ENCODE measurements around the gene SERP2. TPM values are rescaled to one million over a fixed set of nuclear protein-coding genes. Genes with fewer than 3 reads are reported as not detected.

SERP2 gene
- total and polyA plus RNA-seq, 2 donors from 2014 or later = 9.7 to 11.0 TPM

- no peaks in the 10 kb centered on the region for H3K27me3 ChIP-seq (ENCODE audit: control insufficient read depth, insufficient read depth, low read length)
- H3K36me3 ChIP-seq (ENCODE audit: control insufficient read depth in 2 of 3, insufficient read depth in 3 of 3, low read length in 3 of 3) = peaks cover 8 to 17% (median 9%) of the 10 kb centered on the region in 3 donors
- no peak overlapping the region for H3K27ac ChIP-seq (ENCODE audit: low read depth in 2 of 2, low read length in 2 of 2)
- TF ChIP-seq, protein P1, sequence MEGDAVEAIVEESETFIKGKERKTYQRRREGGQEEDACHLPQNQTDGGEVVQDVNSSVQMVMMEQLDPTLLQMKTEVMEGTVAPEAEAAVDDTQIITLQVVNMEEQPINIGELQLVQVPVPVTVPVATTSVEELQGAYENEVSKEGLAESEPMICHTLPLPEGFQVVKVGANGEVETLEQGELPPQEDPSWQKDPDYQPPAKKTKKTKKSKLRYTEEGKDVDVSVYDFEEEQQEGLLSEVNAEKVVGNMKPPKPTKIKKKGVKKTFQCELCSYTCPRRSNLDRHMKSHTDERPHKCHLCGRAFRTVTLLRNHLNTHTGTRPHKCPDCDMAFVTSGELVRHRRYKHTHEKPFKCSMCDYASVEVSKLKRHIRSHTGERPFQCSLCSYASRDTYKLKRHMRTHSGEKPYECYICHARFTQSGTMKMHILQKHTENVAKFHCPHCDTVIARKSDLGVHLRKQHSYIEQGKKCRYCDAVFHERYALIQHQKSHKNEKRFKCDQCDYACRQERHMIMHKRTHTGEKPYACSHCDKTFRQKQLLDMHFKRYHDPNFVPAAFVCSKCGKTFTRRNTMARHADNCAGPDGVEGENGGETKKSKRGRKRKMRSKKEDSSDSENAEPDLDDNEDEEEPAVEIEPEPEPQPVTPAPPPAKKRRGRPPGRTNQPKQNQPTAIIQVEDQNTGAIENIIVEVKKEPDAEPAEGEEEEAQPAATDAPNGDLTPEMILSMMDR (IDR thresholded peaks at IDR 0.05; ENCODE audit: borderline replicate concordance, extremely low read depth, insufficient read depth) = no peak
- FAIRE-seq = no peak
- H3K4me1 ChIP-seq (ENCODE audit: control insufficient read depth in 2 of 3, insufficient read depth in 2 of 3, low read depth in 1 of 3, low read length in 3 of 3) = peaks cover 8 to 19% (median 12%) of the 10 kb centered on the region in 3 donors
- no peak overlapping the region for H3K4me3 ChIP-seq (ENCODE audit: low read length in 3 of 3)
- no peak overlapping the region for H3K9ac ChIP-seq (ENCODE audit: low read length in 3 of 3)
- H3K9me3 ChIP-seq (ENCODE audit: control insufficient read depth in 2 of 3, insufficient read depth in 1 of 3, low read length in 3 of 3) = no peaks in the 10 kb centered on the region
- DNase-seq = no peak
- intact Hi-C loops (cut with DNase I) = no loop called here
These were observed 64.6 kb downstream of the SERP2 start for GRCh38 chr13:44438234-44438579.

DNA sequence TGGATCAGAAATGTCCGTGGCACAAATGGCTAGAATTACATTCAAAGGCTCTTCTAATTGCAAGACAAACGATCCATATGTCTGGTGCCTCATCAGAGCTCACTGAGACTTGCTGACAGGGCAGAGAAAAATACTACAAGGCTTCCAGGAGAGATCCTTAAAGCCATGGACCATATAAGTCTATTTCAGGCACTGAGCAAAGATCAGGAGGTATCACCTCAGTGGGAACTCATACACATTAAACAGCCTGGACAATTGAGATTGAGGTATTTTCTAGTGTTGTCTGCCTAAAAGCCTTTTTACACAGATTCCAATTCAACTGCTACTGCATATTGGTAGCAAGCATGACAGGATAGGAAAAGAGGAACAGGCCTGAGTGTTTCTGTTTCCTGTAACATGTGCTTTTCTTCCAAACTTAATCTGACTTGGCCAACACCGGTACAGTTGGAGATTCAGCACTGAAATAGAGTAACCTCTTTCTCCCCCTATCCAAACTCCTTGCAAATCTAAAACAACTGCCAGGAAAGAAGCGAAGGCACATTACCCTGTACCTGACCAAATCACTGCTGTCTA is 65.9 kb downstream of the SERP2 start:
- intact Hi-C loops (cut with DNase I) = loop anchor here (10.0 kb wide), 1 partner anchor 395 kb away; no protein-coding TSS in a partner anchor
- Histone ChIP-seq H3K4me3 (ENCODE audit: low read length in 3 of 3) (no peak overlapping the region), H3K27me3 (ENCODE audit: control insufficient read depth, insufficient read depth, low read length) (no peaks in the 10 kb centered on the region), H3K36me3 (ENCODE audit: control insufficient read depth in 2 of 3, insufficient read depth in 3 of 3, low read length in 3 of 3) (peaks cover 0 to 4% (median 0%) of the 10 kb centered on the region in 3 donors), H3K27ac (ENCODE audit: low read depth in 2 of 2, low read length in 2 of 2) (no peak overlapping the region), H3K9ac (ENCODE audit: low read length in 3 of 3) (peak overlapping the region in 1 of 3 donors; percentile 17), H3K9me3 (ENCODE audit: control insufficient read depth in 2 of 3, insufficient read depth in 1 of 3, low read length in 3 of 3) (no peaks in the 10 kb centered on the region), H3K4me1 (ENCODE audit: control insufficient read depth in 2 of 3, insufficient read depth in 2 of 3, low read depth in 1 of 3, low read length in 3 of 3) (peaks cover under 1 to 9% (median 6%) of the 10 kb centered on the region in 3 donors)
- DNase-seq (no peak), FAIRE-seq (no peak)
- TF ChIP-seq, protein P1 (IDR thresholded peaks at IDR 0.05; ENCODE audit: borderline replicate concordance, extremely low read depth, insufficient read depth) = no peak

DNA sequence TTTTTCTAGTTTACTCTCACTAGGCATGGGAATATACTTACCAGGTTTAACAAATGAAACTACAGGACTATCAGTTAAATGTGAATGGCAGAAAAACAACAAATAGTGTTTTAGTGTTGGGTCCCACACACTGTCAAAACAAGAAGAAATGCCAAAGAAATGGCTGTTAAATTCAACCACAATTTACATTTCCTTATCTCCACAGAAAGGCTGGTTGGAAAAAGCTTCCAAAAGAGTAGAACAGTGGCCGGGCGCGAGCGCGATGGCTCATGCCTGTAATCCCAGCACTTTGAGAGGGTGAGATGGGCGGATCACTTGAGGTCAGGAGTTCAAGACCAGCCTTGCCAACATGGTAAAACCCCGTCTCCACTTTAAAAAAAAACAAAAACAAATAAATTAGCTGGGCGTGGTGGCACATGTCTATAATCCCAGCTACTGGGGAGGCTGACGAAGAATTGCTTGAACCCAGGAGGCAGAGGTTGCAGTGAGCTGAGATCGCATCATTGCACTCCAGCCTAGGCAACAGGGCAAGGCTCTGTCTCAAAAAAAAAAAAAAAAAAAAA is 66.5 kb downstream of the SERP2 start:
- no peak for FAIRE-seq

More for the DNA sequence above, 66.5 kb downstream of the SERP2 start:
- no peak overlapping the region for H3K27ac ChIP-seq (ENCODE audit: low read depth in 2 of 2, low read length in 2 of 2)
- H3K9me3 ChIP-seq (ENCODE audit: control insufficient read depth in 2 of 3, insufficient read depth in 1 of 3, low read length in 3 of 3) = no peaks in the 10 kb centered on the region
- H3K27me3 ChIP-seq (ENCODE audit: control insufficient read depth, insufficient read depth, low read length) = no peaks in the 10 kb centered on the region
- intact Hi-C loops (cut with DNase I) = loop anchor here (10.0 kb wide), 1 partner anchor 395 kb away; no protein-coding TSS in a partner anchor
- H3K4me3 ChIP-seq (ENCODE audit: low read length in 3 of 3) = no peak overlapping the region
- DNase-seq = no peak
- H3K4me1 ChIP-seq (ENCODE audit: control insufficient read depth in 2 of 3, insufficient read depth in 2 of 3, low read depth in 1 of 3, low read length in 3 of 3) = peaks cover 0 to 6% (median 5%) of the 10 kb centered on the region in 3 donors
- no peaks in the 10 kb centered on the region for H3K36me3 ChIP-seq (ENCODE audit: control insufficient read depth in 2 of 3, insufficient read depth in 3 of 3, low read length in 3 of 3)
- TF ChIP-seq, protein P1 (IDR thresholded peaks at IDR 0.05; ENCODE audit: borderline replicate concordance, extremely low read depth, insufficient read depth) = no peak
- H3K9ac ChIP-seq (ENCODE audit: low read length in 3 of 3) = peak overlapping the region in 1 of 3 donors; percentile 17

Other genes with a start within 250 kb of the SERP2 start
- gene TSC22D1, start 202.5 kb downstream of the SERP2 start, total RNA-seq = 349 TPM
- gene TSC22D1, start 202.5 kb downstream of the SERP2 start, polyA plus RNA-seq (ENCODE audit: insufficient read depth, low read depth, low replicate concordance) = 163 TPM